ENCODE measurements around the gene C2CD5.
A peak's percentile ranks its signal among the peaks of the same experiment; 100 is the strongest.

C2CD5 gene

GRCh38 chr12:22431693-22432251 lies 112.6 kb downstream of the C2CD5 start:
- no peak for DNase-seq (ENCODE audit: low read depth in 1 of 2, low spot score in 1 of 2)

- DNase-seq (ENCODE audit: low read depth in 1 of 2, low spot score in 1 of 2) = no peak
Measured at GRCh38 chr12:22416801-22417200, 127.5 kb downstream of the C2CD5 start.

GRCh38 chr12:22415342-22416309 lies 128.7 kb downstream of the C2CD5 start:
- no peak for DNase-seq (ENCODE audit: low read depth in 1 of 2, low spot score in 1 of 2)

GRCh38 chr12:22414742-22415141 lies 129.6 kb downstream of the C2CD5 start:
- DNase-seq (ENCODE audit: low read depth in 1 of 2, low spot score in 1 of 2) = no peak

- DNase-seq (ENCODE audit: low read depth in 1 of 2, low spot score in 1 of 2) = no peak
Measured at GRCh38 chr12:22413592-22413991, 130.8 kb downstream of the C2CD5 start.

GRCh38 chr12:22412581-22412980 lies 131.8 kb downstream of the C2CD5 start:
- no peak for DNase-seq (ENCODE audit: low read depth in 1 of 2, low spot score in 1 of 2)

GRCh38 chr12:22410486-22410885 lies 133.9 kb downstream of the C2CD5 start:
- no peak for DNase-seq (ENCODE audit: low read depth in 1 of 2, low spot score in 1 of 2)

GRCh38 chr12:22409377-22410164 lies 134.8 kb downstream of the C2CD5 start:
- DNase-seq (ENCODE audit: low read depth in 1 of 2, low spot score in 1 of 2) = peak in 1 of 2 donors; percentile 30

GRCh38 chr12:22408610-22409376 lies 135.5 kb downstream of the C2CD5 start:
- no peak for DNase-seq (ENCODE audit: low read depth in 1 of 2, low spot score in 1 of 2)

- DNase-seq (ENCODE audit: low read depth in 1 of 2, low spot score in 1 of 2) = no peak
Measured at GRCh38 chr12:22407397-22407796, 136.9 kb downstream of the C2CD5 start.

GRCh38 chr12:22406627-22407026 lies 137.7 kb downstream of the C2CD5 start:
- DNase-seq (ENCODE audit: low read depth in 1 of 2, low spot score in 1 of 2) = no peak

GRCh38 chr12:22399464-22400180 lies 144.7 kb downstream of the C2CD5 start:
- DNase-seq (ENCODE audit: low read depth in 1 of 2, low spot score in 1 of 2) = no peak

All from activated T-helper 1 cell treated with anti-CD3 and anti-CD28 coated beads, Interleukin-2, amount 50 U/mL, for 16 hours (primary cell).